Measurements from ENCODE around the gene RBPJL.

DNA sequence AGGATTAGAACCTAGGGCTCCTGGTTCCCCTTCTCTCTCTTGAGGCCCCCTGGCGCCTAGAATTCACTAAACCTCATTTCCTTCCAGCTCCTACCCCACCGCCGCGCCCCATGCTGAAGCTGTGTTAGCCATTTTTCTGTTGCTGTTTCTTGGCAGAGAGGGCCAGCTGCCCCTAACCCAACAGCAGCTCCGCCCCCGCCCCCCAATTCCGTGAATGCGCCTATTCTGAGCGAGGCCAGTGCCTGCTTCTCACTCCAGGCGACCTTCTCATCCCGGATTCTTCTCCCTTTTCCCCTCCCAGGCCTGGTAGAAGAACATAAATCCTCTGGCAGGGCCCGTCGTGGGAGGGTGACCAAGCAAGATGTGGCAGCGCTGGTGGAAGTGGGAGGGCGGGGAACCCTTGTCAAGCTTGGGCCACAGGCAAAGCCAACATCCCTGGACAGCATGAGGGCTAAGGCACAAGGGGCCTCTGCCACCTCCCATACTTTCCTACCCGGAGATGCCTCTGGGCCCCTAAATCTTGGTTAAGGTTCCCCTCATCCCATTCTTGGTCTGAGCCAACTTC is 518 bp downstream of the RBPJL start:
- TF ChIP-seq SP1 (IDR thresholded peaks at IDR 0.05) (no peak), BHLHE40 (IDR thresholded peaks at IDR 0.05; ENCODE audit: borderline replicate concordance) (no peak)

Data from HEK293T (cell line).